ENCODE measurements around the gene ABI3BP. TPM values are rescaled to one million over a fixed set of nuclear protein-coding genes. Genes with fewer than 3 reads are reported as not detected.

The ABI3BP gene
- total and polyA plus RNA-seq, 7 donors: 1.6 to 23.9 (median 6.9) TPM

DNA sequence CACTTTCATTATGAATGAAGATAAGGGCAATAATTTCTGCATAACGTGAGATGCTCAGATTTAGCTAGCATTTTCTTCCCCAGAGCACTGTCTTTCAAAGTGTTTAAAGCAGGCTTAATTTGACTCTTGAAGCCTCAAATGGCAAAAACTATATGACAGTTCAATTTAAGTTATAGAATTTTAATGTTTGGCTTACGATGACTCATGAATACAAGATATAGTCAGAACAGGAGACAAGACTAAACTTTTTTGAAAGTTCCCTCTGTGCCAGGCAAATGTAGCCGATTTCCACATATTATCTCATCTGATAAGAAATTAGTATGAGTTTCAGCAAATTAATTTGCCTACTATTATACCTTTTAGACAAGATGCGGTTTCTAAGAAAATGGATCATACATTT, 19.6 kb downstream of the ABI3BP start:
- H3K27ac ChIP-seq: no peak overlapping the region

DNA sequence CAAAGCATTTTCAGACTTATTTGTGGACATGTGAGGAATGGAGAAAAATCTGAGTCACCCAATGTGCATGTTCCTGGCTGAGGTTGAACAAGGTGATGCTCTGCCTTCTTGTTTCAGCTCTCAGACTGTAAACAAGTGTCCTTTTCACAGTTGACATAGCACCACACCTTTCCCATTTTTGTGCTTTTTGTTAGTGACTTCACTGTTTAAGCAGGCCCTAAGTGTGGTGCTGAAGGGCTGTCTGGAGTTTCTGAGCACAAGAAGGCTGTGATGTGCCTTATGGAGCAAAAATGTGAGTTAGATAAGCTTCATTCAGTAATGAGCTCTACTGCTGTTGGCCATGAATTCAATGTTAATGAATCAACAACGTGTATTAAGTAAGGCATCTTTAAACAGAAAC, 20.4 kb downstream of the ABI3BP start:
- no peaks in the 10 kb centered on the region for H3K9me3 ChIP-seq
- no peaks in the 10 kb centered on the region for H3K27me3 ChIP-seq (ENCODE audit: insufficient read depth in 3 of 3, low read length in 2 of 3)
- ATAC-seq: no peak
- TF ChIP-seq, protein P1, sequence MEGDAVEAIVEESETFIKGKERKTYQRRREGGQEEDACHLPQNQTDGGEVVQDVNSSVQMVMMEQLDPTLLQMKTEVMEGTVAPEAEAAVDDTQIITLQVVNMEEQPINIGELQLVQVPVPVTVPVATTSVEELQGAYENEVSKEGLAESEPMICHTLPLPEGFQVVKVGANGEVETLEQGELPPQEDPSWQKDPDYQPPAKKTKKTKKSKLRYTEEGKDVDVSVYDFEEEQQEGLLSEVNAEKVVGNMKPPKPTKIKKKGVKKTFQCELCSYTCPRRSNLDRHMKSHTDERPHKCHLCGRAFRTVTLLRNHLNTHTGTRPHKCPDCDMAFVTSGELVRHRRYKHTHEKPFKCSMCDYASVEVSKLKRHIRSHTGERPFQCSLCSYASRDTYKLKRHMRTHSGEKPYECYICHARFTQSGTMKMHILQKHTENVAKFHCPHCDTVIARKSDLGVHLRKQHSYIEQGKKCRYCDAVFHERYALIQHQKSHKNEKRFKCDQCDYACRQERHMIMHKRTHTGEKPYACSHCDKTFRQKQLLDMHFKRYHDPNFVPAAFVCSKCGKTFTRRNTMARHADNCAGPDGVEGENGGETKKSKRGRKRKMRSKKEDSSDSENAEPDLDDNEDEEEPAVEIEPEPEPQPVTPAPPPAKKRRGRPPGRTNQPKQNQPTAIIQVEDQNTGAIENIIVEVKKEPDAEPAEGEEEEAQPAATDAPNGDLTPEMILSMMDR (IDR thresholded peaks at IDR 0.05): no peak
- DNase-seq: no peak
- H3K4me1 ChIP-seq: no peaks in the 10 kb centered on the region
- no peak overlapping the region for H3K4me3 ChIP-seq
- H3K27ac ChIP-seq: no peak overlapping the region
- H3K36me3 ChIP-seq (ENCODE audit: insufficient read depth in 1 of 2, low read depth in 1 of 2): no peaks in the 10 kb centered on the region
- intact Hi-C loops (cut with DNase I): no loop called here
- 40 to 44% (median 44%) methylated on average over 1 of the region's 1 CpG for WGBS, 3 donors

More for the DNA sequence above, 19.6 kb downstream of the ABI3BP start:
- Histone ChIP-seq H3K27me3 (ENCODE audit: insufficient read depth in 3 of 3, low read length in 2 of 3) (no peaks in the 10 kb centered on the region), H3K9me3 (no peaks in the 10 kb centered on the region), H3K4me1 (no peaks in the 10 kb centered on the region), H3K36me3 (ENCODE audit: insufficient read depth in 1 of 2, low read depth in 1 of 2) (no peaks in the 10 kb centered on the region), H3K4me3 (no peak overlapping the region)
- TF ChIP-seq, protein P1 (IDR thresholded peaks at IDR 0.05): no peak
- intact Hi-C loops (cut with DNase I): no loop called here
- DNase-seq: no peak
- 91 to 92% (median 91%) methylated on average over 4 of the region's 4 CpGs for WGBS, 3 donors
- ATAC-seq: no peak

DNA sequence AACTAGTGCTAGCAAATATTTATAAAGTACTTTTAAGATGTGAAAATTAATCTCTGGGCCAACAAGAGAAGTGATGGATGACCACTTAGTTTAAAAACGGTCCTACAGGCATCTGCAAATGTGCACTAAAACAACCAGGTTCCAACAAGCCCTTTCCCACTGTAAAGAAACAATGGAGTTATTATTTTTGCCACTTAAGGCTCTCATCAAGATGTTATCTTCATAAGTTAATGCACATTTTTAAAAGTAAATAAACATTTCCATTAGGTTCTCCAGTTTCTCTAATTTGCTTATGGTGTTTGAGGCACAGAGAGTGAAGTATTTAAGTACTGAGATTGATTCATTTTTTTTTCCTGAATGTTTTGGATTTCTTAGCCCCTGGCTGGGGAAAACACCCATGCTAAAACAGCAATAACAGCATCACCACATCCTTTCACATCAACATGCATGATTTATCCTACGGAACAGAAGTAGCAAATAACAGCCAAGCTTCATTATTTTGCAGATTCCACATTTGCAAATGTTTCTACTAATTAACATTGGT, 20.8 kb downstream of the ABI3BP start:
- intact Hi-C loops (cut with DNase I): no loop called here
- H3K9me3 ChIP-seq: no peaks in the 10 kb centered on the region
- H3K36me3 ChIP-seq (ENCODE audit: insufficient read depth in 1 of 2, low read depth in 1 of 2): no peaks in the 10 kb centered on the region
- no peaks in the 10 kb centered on the region for H3K27me3 ChIP-seq (ENCODE audit: insufficient read depth in 3 of 3, low read length in 2 of 3)
- 50 to 66% (median 61%) methylated on average over 2 of the region's 2 CpGs for WGBS, 3 donors
- H3K27ac ChIP-seq: no peak overlapping the region
- no peaks in the 10 kb centered on the region for H3K4me1 ChIP-seq
- ATAC-seq (no peak), DNase-seq (no peak)
- no peak overlapping the region for H3K4me3 ChIP-seq
- TF ChIP-seq, protein P1 (IDR thresholded peaks at IDR 0.05): no peak

DNA sequence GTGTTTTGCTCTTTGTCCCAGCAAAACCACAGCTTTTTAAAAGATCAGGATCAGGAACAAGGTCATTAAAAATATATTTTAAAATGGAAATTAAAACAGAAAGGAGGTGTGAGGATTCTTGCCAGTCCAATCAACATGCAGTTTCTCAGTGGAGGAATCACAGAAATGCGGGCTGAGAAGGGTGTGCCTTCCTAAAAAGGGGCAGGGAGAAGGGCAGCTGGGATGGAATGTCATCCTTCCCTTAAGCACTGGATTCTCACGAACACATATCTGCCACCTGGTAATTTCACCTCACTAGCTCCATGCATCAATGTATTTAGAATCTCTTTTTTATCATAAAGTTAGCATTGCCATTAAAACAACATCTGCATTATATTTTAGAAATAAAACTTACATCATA, 21.4 kb downstream of the ABI3BP start:
- 37 to 47% (median 44%) methylated on average over 2 of the region's 2 CpGs for WGBS, 3 donors
- intact Hi-C loops (cut with DNase I): no loop called here

More for the DNA sequence above, 21.4 kb downstream of the ABI3BP start:
- Histone ChIP-seq H3K4me3 (no peak overlapping the region), H3K9me3 (no peaks in the 10 kb centered on the region), H3K4me1 (no peaks in the 10 kb centered on the region), H3K27me3 (ENCODE audit: insufficient read depth in 3 of 3, low read length in 2 of 3) (no peaks in the 10 kb centered on the region), H3K36me3 (ENCODE audit: insufficient read depth in 1 of 2, low read depth in 1 of 2) (no peaks in the 10 kb centered on the region), H3K27ac (no peak overlapping the region)
- DNase-seq (no peak), ATAC-seq (no peak)
- TF ChIP-seq, protein P1 (IDR thresholded peaks at IDR 0.05): no peak

Measured in psoas muscle (tissue), 8 donors.